Measurements from ENCODE around the gene TMEM219. TPM values are rescaled to one million over a fixed set of nuclear protein-coding genes. Genes with fewer than 3 reads are reported as not detected.

The TMEM219 gene
- total RNA-seq, 4 donors from 2014 or later = 53.8 to 149 (median 120) TPM

DNA sequence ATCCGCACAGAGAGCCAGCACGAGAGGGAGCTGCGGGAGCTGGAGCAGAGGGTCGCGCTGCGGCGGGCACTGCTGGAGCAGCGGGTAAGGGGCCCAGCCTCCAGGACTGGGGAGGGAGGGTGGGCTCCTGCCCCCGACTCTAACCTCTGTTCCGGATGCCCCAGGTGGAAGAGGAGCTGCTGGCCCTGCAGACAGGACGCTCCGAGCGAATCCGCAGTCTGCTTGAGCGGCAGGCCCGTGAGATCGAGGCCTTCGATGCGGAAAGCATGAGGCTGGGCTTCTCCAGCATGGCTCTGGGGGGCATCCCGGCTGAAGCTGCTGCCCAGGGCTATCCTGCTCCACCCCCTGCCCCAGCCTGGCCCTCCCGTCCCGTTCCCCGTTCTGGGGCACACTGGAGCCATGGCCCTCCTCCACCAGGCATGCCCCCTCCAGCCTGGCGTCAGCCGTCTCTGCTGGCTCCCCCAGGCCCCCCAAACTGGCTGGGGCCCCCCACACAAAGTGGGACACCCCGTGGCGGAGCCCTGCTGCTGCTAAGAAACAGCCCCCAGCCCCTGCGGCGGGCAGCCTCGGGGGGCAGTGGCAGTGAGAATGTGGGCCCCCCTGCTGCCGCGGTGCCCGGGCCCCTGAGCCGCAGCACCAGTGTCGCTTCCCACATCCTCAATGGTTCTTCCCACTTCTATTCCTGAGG, 29.1 kb downstream of the TMEM219 start:
- TF ChIP-seq CTCF (IDR thresholded peaks at IDR 0.05; ENCODE audit: low read depth) = no peak

DNA sequence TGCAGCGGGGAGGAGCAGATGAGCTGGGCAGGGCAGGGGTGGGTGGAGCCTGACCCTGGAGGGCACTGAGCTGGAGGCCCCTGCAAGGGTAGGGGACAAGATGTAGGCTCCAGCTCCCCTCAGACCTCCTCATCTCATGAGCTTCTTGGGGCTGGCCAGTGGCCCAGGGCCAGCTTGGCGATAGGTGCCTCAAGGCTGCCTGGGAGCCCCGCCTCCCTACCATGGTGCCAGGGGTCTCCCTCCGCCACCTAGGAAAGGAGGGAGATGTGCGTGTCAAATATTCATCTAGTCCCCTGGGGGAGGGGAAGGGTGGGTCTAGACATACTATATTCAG, 29.7 kb downstream of the TMEM219 start:
- TF ChIP-seq CTCF (IDR thresholded peaks at IDR 0.05; ENCODE audit: low read depth) = no peak

GRCh38 chr16:29992344-29992967, 30.6 kb downstream of the TMEM219 start:
- TF ChIP-seq CTCF (IDR thresholded peaks at IDR 0.05; ENCODE audit: low read depth) = no peak

- TF ChIP-seq CTCF (IDR thresholded peaks at IDR 0.05; ENCODE audit: low read depth) = no peak
Observed at GRCh38 chr16:29993191-29993902, 31.5 kb downstream of the TMEM219 start.

DNA sequence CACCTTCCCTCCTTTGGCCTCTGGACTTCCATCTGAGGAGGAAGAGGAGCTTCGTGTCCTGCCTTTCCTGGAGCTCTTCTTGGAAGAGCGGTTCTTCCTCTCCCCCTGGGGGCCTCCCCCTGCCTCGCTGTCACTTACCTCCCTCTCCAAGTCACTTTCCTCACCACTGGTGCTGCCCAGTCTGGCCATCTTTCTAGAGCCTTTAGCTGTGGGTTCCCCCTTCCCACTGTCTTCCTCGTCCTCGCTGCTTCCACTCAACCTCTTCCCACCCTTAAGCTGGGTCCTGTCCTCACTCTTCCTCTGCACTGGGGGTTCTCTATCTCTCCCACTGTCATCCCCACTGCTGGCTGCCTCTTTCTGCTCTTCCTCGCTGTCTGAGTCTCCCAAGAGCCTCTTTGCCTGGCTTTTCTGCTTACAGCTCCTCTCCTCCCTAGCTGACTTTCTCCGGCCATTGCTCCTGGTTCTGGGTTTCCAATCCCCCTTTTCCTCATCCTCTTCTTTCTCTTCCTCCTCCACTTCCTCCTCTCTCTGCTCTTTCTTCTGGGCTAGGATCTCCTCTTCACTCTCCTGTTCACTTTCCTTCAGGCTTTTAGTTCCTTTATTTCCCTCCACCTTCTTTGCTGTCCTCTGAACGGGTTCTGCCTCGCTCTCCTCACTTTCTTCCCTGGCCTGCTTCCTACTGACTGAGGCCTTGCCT, 32.2 kb downstream of the TMEM219 start:
- no peak for TF ChIP-seq CTCF (IDR thresholded peaks at IDR 0.05; ENCODE audit: low read depth)

GRCh38 chr16:29994600-29995323, 32.9 kb downstream of the TMEM219 start:
- TF ChIP-seq CTCF (IDR thresholded peaks at IDR 0.05; ENCODE audit: low read depth) = no peak
